ENCODE measurements around the gene KIF14. TPM values are rescaled to one million over a fixed set of nuclear protein-coding genes. Genes with fewer than 3 reads are reported as not detected.

The KIF14 gene
- 7.8 to 12.7 TPM (median 10.9 TPM) in 5 replicates for total RNA-seq (2022; extraction: Qiagen RNA extraction)

GRCh38 chr1:200620273-200621131 is at the start of gene KIF14:
Gene KIF14 (minus strand): TSS chr1:200620751. CDS start chr1:200618723, 2,028 bp downstream.

GRCh38 chr1:200669314-200670241 is 49.0 kb upstream of the KIF14 start, which contains the start of gene DDX59:
Gene DDX59 (minus strand): TSS chr1:200669907. CDS start chr1:200666740, 3,167 bp downstream.

Other genes with a start within 250 kb of the KIF14 start
- gene ZNF281, start 210.7 kb downstream of the KIF14 start, total RNA-seq (2022; extraction: Qiagen RNA extraction): 31.5 to 39.4 TPM (median 33.7 TPM) in 5 replicates
- 11.8 to 18.7 TPM (median 14.2 TPM) in 5 replicates for gene DDX59, start 49.2 kb upstream of the KIF14 start, total RNA-seq (2022; extraction: Qiagen RNA extraction)
- gene CAMSAP2, start 118.1 kb upstream of the KIF14 start, total RNA-seq (2022; extraction: Qiagen RNA extraction): 15.8 to 23.2 TPM (median 19.6 TPM) in 5 replicates

All from A549 treated with CORT108297 at 1 μM for 4 hours (cell line).